ENCODE data around the gene ZFP3. TPM values are rescaled to one million over a fixed set of nuclear protein-coding genes. Genes with fewer than 3 reads are reported as not detected.
"Not testable (repeated sequence)": the region's sequence is repeated elsewhere in the genome, so short reads cannot be mapped to it uniquely, and the experiment has no call there.

ZFP3 gene
- total RNA-seq, 1 donor from 2014 or later: 0.38 TPM

DNA sequence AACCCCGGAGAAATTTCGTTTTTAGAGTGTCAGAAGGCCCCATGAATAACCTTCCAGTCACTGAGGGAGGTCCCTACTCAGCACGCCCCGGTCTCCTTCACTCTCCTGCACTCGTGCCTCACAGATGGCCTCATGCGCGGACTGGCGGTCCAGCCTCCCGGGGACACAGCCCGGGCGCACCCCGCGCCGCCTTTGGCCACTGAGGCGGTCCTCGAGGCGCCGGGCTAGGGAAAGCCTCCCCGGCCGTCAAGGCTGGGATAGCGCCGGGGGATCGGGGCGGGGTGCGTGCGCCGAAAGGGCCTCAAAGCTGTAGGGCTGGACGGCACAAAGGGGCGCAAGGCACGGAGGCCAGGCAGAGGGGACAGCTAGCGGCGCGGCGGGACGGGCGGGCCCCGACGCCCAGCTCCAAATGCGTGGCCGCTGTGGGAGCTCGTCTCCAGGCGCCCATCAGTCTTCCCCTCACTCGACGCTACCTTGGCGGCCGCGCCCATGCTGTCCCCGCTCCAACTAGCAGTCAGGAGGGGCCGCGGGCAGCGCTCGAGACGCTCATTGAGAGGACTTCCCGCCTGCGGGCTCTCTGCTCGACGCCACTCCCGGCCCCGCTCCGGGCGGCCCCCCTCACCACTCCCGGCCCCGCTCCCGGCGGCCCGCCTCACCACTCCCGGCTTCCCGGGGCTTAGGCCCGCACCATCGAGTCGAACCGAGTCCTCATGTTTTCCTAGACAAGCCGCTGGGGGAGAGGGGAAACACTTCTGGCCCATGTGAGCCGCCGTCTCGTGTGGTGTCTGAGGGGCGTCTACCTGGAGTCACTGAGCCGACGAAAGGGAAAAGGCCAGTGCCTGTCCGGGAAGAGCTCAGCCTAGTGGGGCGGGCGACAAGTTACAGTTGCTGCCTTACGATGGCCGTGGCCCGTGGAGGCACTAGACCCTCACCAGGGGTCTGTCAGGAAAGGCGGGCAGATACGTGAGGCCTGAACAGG, 37.7 kb downstream of the ZFP3 start, which contains the start of gene USP6:
Gene USP6 (plus strand): TSS at position 360 of the 979 bp plus-strand sequence. CDS start 14,336 bp downstream, outside the sequence.
- Mint-ChIP-seq H3K36me3 (ENCODE audit: low read depth, unreplicated experiment) (peaks cover 19% of the 10 kb centered on the region), H3K27ac (ENCODE audit: unreplicated experiment) (peak within 1 kb of the TSS; percentile 80), H3K4me1 (ENCODE audit: unreplicated experiment) (peaks cover 3% of the 10 kb centered on the region), H3K9me3 (ENCODE audit: unreplicated experiment) (no peaks in the 10 kb centered on the region), H3K4me3 (ENCODE audit: unreplicated experiment) (peak within 1 kb of the TSS; percentile 90), H3K27me3 (ENCODE audit: unreplicated experiment) (peaks cover 9% of the 10 kb centered on the region)
- TF ChIP-seq, protein P1, sequence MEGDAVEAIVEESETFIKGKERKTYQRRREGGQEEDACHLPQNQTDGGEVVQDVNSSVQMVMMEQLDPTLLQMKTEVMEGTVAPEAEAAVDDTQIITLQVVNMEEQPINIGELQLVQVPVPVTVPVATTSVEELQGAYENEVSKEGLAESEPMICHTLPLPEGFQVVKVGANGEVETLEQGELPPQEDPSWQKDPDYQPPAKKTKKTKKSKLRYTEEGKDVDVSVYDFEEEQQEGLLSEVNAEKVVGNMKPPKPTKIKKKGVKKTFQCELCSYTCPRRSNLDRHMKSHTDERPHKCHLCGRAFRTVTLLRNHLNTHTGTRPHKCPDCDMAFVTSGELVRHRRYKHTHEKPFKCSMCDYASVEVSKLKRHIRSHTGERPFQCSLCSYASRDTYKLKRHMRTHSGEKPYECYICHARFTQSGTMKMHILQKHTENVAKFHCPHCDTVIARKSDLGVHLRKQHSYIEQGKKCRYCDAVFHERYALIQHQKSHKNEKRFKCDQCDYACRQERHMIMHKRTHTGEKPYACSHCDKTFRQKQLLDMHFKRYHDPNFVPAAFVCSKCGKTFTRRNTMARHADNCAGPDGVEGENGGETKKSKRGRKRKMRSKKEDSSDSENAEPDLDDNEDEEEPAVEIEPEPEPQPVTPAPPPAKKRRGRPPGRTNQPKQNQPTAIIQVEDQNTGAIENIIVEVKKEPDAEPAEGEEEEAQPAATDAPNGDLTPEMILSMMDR (IDR thresholded peaks at IDR 0.05; ENCODE audit: unreplicated experiment): no peak
- peak; percentile 58 for DNase-seq (ENCODE audit: low spot score)

DNA sequence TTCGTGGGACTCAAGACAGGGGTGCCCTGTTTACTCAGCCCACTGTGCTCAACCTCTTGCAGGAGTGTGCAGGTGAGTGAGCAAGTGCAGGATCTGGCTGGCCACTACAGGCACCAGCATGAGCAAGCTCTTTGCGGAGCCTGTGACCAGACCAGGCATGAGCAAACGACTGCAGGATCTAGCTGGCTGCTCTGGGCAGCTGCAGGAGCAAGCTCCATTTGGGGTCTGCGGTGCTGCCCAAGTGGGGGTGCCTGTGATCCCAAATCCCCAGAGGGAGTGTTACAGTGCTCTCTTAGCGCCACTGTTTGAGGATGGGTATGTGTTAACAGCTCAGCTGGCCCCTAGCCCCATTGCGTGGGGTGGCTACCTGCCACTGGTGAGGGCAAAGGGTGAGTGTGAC, 40.0 kb downstream of the ZFP3 start:
- peaks cover 27% of the 10 kb centered on the region for H3K36me3 Mint-ChIP-seq (ENCODE audit: low read depth, unreplicated experiment)
- H3K4me3 Mint-ChIP-seq (ENCODE audit: unreplicated experiment): peak overlapping the region; percentile 7
- H3K9me3 Mint-ChIP-seq (ENCODE audit: unreplicated experiment): no peaks in the 10 kb centered on the region
- TF ChIP-seq, protein P1 (IDR thresholded peaks at IDR 0.05; ENCODE audit: unreplicated experiment): no peak
- H3K27me3 Mint-ChIP-seq (ENCODE audit: unreplicated experiment): peaks cover 7% of the 10 kb centered on the region
- DNase-seq (ENCODE audit: low spot score): no peak
- H3K4me1 Mint-ChIP-seq (ENCODE audit: unreplicated experiment): peaks cover 2% of the 10 kb centered on the region
- no peak overlapping the region for H3K27ac Mint-ChIP-seq (ENCODE audit: unreplicated experiment)

DNA sequence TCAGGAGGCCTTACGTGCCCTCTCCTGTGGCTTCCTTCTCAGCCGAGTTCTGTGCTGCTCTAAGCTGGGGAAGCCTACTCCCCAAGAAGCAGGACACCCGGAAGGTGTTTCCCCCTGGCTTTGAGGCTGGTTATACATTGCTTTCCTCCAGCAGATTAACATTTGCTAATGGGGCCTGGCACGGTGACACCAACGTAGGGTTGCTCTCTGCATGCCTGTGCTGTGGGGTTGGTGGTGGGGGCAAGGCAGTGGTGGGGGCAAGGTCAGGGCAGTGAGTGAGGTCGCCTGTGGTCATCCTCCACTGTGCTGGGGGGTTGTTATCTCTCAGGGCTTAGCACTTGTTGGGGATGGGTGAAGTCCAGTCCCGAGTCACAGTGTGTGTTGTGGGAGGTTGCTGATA, 41.8 kb downstream of the ZFP3 start:
- peaks cover 14% of the 10 kb centered on the region for H3K27me3 Mint-ChIP-seq (ENCODE audit: unreplicated experiment)
- H3K27ac Mint-ChIP-seq (ENCODE audit: unreplicated experiment): no peak overlapping the region
- no peak for DNase-seq (ENCODE audit: low spot score)
- peak overlapping the region; percentile 11 for H3K4me3 Mint-ChIP-seq (ENCODE audit: unreplicated experiment)
- TF ChIP-seq, protein P1 (IDR thresholded peaks at IDR 0.05; ENCODE audit: unreplicated experiment): no peak
- H3K4me1 Mint-ChIP-seq (ENCODE audit: unreplicated experiment): no peaks in the 10 kb centered on the region
- H3K36me3 Mint-ChIP-seq (ENCODE audit: low read depth, unreplicated experiment): peaks cover 27% of the 10 kb centered on the region
- H3K9me3 Mint-ChIP-seq (ENCODE audit: unreplicated experiment): no peaks in the 10 kb centered on the region

DNA sequence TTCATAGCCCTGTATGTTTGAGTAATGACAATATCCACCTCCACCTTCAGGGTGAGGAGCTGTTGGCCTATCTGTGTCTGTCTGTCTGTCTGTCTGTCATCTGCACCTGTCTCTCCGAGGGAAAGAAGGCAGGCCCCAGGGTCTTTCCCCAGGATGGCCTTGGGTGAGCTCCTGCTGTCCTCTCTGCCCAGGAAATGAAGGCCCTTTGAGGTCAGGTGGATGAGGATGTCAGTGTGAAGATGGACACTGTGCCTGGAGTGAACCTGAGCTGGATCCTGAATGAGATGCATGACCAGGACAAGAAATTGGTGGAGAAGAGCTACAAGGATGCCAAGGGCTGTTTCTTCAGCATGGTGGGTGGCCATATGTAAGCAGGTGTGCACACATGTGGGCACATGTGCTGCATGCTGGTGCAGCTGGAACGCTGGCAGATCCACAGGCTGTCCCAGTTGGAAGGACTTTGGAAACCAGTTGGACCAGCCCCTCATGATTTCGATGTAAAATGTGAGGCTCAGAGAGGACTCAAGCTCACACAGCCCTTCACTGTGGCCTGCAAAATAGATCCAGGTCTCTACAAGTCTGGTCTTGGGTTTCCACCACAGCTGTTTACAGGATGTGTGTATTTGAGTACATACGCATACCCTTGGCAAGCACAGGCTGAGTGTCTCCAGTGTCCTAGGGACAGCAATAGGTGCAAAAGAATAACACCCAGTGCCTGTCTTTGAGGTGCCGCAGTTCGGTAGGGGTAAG, 42.3 kb downstream of the ZFP3 start:
- not testable (repeated sequence) for DNase-seq (ENCODE audit: low spot score); H3K4me1 Mint-ChIP-seq (ENCODE audit: unreplicated experiment); H3K27ac Mint-ChIP-seq (ENCODE audit: unreplicated experiment); H3K9me3 Mint-ChIP-seq (ENCODE audit: unreplicated experiment)
- peak overlapping the region; percentile 11 for H3K4me3 Mint-ChIP-seq (ENCODE audit: unreplicated experiment)
- peaks cover 15% of the 10 kb centered on the region for H3K27me3 Mint-ChIP-seq (ENCODE audit: unreplicated experiment)
- H3K36me3 Mint-ChIP-seq (ENCODE audit: low read depth, unreplicated experiment): peaks cover 27% of the 10 kb centered on the region

DNA sequence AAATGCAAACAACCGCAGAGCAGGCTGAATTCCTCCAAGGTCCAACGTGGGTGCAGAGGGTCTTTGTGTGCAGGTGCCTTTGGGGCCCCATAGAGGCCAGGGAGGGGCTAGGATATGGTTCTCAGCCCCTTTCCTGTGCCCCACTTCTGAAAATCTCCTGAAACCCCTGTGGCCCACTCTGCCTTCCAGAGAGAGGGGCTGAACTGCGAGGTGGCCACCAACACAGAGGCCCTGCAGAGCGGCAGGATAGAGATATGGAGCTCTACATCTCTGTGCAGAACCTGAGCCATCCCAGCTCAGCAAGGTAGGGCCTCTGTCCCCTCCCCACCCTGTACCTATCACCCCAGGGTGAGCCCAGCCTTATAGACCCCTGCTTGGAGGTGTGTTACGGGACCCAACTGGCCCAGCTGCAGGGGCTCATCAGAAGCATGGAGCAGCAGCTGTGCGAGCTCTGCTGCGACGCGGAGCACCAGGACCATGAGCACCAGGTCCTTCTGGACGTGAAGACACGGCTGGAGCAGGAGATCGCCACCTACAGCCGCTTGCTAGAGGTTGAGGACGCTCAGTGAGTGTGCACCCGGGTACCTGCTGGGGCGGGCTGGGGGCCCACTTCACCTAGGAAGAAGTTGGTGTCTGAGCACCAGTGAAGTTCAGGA, 43.0 kb downstream of the ZFP3 start:
- Mint-ChIP-seq H3K9me3 (ENCODE audit: unreplicated experiment) (no peaks in the 10 kb centered on the region), H3K4me1 (ENCODE audit: unreplicated experiment) (no peaks in the 10 kb centered on the region), H3K27me3 (ENCODE audit: unreplicated experiment) (peaks cover 15% of the 10 kb centered on the region), H3K27ac (ENCODE audit: unreplicated experiment) (no peak overlapping the region), H3K4me3 (ENCODE audit: unreplicated experiment) (peak overlapping the region; percentile 72), H3K36me3 (ENCODE audit: low read depth, unreplicated experiment) (peaks cover 27% of the 10 kb centered on the region)
- TF ChIP-seq, protein P1 (IDR thresholded peaks at IDR 0.05; ENCODE audit: unreplicated experiment): no peak
- DNase-seq (ENCODE audit: low spot score): no peak

DNA sequence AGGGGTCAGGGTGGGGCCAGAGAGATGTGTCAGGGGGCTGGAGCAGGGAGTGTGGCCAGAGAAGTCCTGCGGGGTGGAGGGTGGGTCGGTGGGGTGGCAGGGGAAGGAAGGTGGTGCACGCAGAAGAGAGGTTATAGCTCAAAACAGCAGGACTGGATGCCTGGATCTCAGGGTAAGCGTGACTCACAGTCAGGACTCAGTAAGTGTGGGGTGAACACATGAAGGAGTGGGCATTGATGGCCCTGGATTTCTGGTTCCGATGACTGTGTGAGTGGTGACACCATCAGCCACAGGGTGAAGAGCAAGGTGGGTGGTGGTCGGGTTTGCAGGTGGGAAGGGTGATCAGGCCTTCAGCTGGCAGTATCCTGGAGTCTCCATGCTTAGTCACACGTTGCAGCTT, 43.8 kb downstream of the ZFP3 start:
- H3K9me3 Mint-ChIP-seq (ENCODE audit: unreplicated experiment); H3K4me3 Mint-ChIP-seq (ENCODE audit: unreplicated experiment); H3K4me1 Mint-ChIP-seq (ENCODE audit: unreplicated experiment); H3K27ac Mint-ChIP-seq (ENCODE audit: unreplicated experiment); DNase-seq (ENCODE audit: low spot score): not testable (repeated sequence)
- Mint-ChIP-seq H3K36me3 (ENCODE audit: low read depth, unreplicated experiment) (peaks cover 27% of the 10 kb centered on the region), H3K27me3 (ENCODE audit: unreplicated experiment) (peaks cover 16% of the 10 kb centered on the region)

All from endothelial cell (in vitro differentiated cells).